GM15510 (cell line): ENCODE results near the gene TIMP4.

ENCODE experiments used
- POLR2A ChIP-seq: IDR thresholded peaks from 3 replicates; pipeline ENCODE4 v1.6.1; 2011; ENCODE audit warnings: borderline replicate concordance; ENCODE audit not compliant: insufficient read length; ENCODE audit errors: extremely low read depth

TIMP4 gene

GRCh38 chr3:12115849-12116248, 42.9 kb downstream of the TIMP4 start:
- TF ChIP-seq POLR2A = no peak

GRCh38 chr3:12115104-12115503, 43.6 kb downstream of the TIMP4 start:
- no peak for TF ChIP-seq POLR2A

- TF ChIP-seq POLR2A = no peak
These were observed 44.5 kb downstream of the TIMP4 start for GRCh38 chr3:12114251-12114650.

- TF ChIP-seq POLR2A = no peak
These were observed 51.5 kb downstream of the TIMP4 start for GRCh38 chr3:12107071-12107713.
